GM21526 (cell line): ENCODE measurements around the gene TRIM3.

Source experiments
- ATAC-seq: cut with Tn5 transposase; IDR thresholded peaks from one replicate; pipeline ENCODE4 v1.9.1; 2021; ENCODE audit warnings: moderate library complexity; ENCODE audit not compliant: unreplicated experiment, low FRiP score

Gene TRIM3

GRCh38 chr11:6442441-6442840, 31.3 kb downstream of the TRIM3 start:
- ATAC-seq, result no peak

GRCh38 chr11:6440906-6441358, 32.8 kb downstream of the TRIM3 start, which contains the start of gene HPX:
Gene HPX (minus strand): TSS chr11:6440987. CDS start chr11:6440963, 24 bp downstream.
- ATAC-seq, result no peak

- no peak for ATAC-seq
Observed at GRCh38 chr11:6438979-6439571, 34.7 kb downstream of the TRIM3 start.

- no peak for ATAC-seq
Observed at GRCh38 chr11:6437993-6438392, 35.7 kb downstream of the TRIM3 start.

GRCh38 chr11:6437423-6437822, 36.3 kb downstream of the TRIM3 start:
- no peak for ATAC-seq

GRCh38 chr11:6433998-6434660, 39.6 kb downstream of the TRIM3 start:
- ATAC-seq, result peak; percentile 52

GRCh38 chr11:6431861-6432260, 41.9 kb downstream of the TRIM3 start:
- no peak for ATAC-seq

- no peak for ATAC-seq
Observed at GRCh38 chr11:6427516-6427915, 46.2 kb downstream of the TRIM3 start.

GRCh38 chr11:6420677-6421076, 53.1 kb downstream of the TRIM3 start:
- ATAC-seq, result no peak

- peak; percentile 57 for ATAC-seq
Observed at GRCh38 chr11:6419009-6419631, 54.6 kb downstream of the TRIM3 start, which contains the start of gene APBB1. Gene APBB1 (minus strand): TSS chr11:6419094. CDS start chr11:6411347, 7,747 bp downstream.

- no peak for ATAC-seq
Observed at GRCh38 chr11:6418557-6419008, 55.2 kb downstream of the TRIM3 start.

GRCh38 chr11:6417907-6418556, 55.7 kb downstream of the TRIM3 start:
- ATAC-seq, result no peak

GRCh38 chr11:6415797-6416196, 57.9 kb downstream of the TRIM3 start:
- ATAC-seq, result no peak

GRCh38 chr11:6414874-6415328, 58.8 kb downstream of the TRIM3 start:
- no peak for ATAC-seq

- ATAC-seq, result no peak
Observed at GRCh38 chr11:6413791-6414201, 59.9 kb downstream of the TRIM3 start.

GRCh38 chr11:6411594-6412031, 62.1 kb downstream of the TRIM3 start:
- no peak for ATAC-seq

- ATAC-seq, result no peak
Observed at GRCh38 chr11:6410695-6411430, 62.9 kb downstream of the TRIM3 start.

GRCh38 chr11:6406370-6406769, 67.4 kb downstream of the TRIM3 start:
- no peak for ATAC-seq

GRCh38 chr11:6405846-6406245, 67.9 kb downstream of the TRIM3 start:
- ATAC-seq, result no peak

GRCh38 chr11:6405052-6405667, 68.6 kb downstream of the TRIM3 start:
- ATAC-seq, result no peak
